SK-N-MC (cell line): ENCODE data around the gene SH3D21.

Experiments used
- EZH2 ChIP-seq: fragments of 200-600 bp; sonication (generic); IDR thresholded peaks from one replicate; pipeline ENCODE4 v1.6.1; 2017; ENCODE audit warnings: antibody characterized with exemption
- POLR2AphosphoS5 ChIP-seq: IDR thresholded peaks from 2 replicates; pipeline ENCODE4 v1.6.1; 2012; ENCODE audit warnings: mild to moderate bottlenecking, low read depth, low read length, borderline replicate concordance

DNA sequence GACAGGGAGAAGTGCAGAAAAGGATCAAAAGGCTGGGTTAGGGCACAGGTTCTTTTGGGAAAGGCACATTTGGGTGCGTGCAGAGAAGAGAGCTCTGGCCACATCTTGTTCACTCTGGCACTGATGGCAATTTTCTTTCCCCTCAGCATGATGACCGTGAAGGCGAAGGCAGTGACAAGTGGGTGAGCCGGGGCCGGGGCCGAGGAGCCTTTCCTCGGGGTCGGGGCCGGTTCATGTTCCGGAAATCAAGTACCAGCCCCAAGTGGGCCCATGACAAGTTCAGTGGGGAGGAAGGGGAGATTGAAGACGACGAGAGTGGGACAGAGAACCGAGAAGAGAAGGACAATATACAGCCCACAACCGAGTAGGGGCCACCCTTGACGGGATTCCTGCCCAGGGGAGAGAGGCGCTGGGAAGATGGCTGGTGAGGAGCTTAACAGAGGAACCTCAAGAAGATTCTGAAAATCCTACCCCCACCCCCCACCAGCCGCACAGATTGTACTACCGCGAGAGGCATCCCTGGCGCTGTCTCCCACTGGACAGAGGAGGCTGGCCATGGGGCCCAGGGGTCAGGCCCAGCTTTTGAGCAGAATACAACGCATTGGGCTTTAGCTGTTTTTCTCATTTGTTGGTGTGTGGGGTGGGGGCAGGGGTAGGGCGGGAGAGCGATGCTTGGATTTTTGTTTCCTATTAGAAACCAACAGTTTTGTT, 2.4 kb upstream of the SH3D21 start:
- TF ChIP-seq EZH2 (no peak), POLR2AphosphoS5 (no peak)
